RWPE1 (cell line): ENCODE measurements around the gene FAM149B1.

Experiments used
- CTCF ChIA-PET: fragments of 350-600 bp; sonication (Branson Sonifier 250); formaldehyde crosslinking; extraction: SDS; loops from one replicate; lab custom pipeline; 2021; lab: Yijun Ruan, JAX
- POLR2A ChIA-PET: fragments of 400-600 bp; formaldehyde crosslinking; extraction: SDS; loops from one replicate; lab custom pipeline; 2020; ENCODE audit warnings: antibody characterized with exemption; ENCODE audit not compliant: low non-redundant PET; lab: Yijun Ruan, JAX
- DNase-seq: peaks from one replicate; pipeline ENCODE4 v3.0.0; 2012; ENCODE audit warnings: low spot score
- H3K27ac ChIP-seq: fragments of 450-650 bp; 2 replicates; pipeline ENCODE4 v1.5.1; 2017
- CTCF ChIP-seq: fragments of 450-650 bp; conservative IDR thresholded peaks from 2 replicates; pipeline ENCODE4 v1.5.1; 2017; ENCODE audit warnings: low read depth, mild to moderate bottlenecking

FAM149B1 gene

GRCh38 chr10:73186266-73186665 is 18.3 kb downstream of the FAM149B1 start:
- CTCF ChIA-PET = no interaction called here
- H3K27ac ChIP-seq = no peak overlapping the region
- DNase-seq = no peak
- POLR2A ChIA-PET = no interaction called here
- TF ChIP-seq CTCF = no peak

- POLR2A ChIA-PET = no interaction called here
- no peak for TF ChIP-seq CTCF
- H3K27ac ChIP-seq = no peak overlapping the region
- no peak for DNase-seq
- CTCF ChIA-PET = interaction anchor here (0.7 kb wide), 1 partner anchor 129 kb away, joined by 3 read pairs; no protein-coding TSS in a partner anchor
These were observed 22.3 kb downstream of the FAM149B1 start for GRCh38 chr10:73190188-73190587.

GRCh38 chr10:73205081-73205480 is 37.2 kb downstream of the FAM149B1 start:
- ChIA-PET POLR2A (interaction anchor here (0.6 kb wide), 1 partner anchor 143 kb away, joined by 9 read pairs; no protein-coding TSS in a partner anchor), CTCF (no interaction called here)
- DNase-seq = no peak
- TF ChIP-seq CTCF = no peak
- no peak overlapping the region for H3K27ac ChIP-seq

GRCh38 chr10:73205890-73206289 is 38.0 kb downstream of the FAM149B1 start:
- CTCF ChIA-PET = no interaction called here
- no peak for TF ChIP-seq CTCF
- POLR2A ChIA-PET = no interaction called here
- no peak overlapping the region for H3K27ac ChIP-seq
- no peak for DNase-seq

GRCh38 chr10:73206385-73206784 is 38.5 kb downstream of the FAM149B1 start:
- CTCF ChIA-PET = interaction anchor here (0.6 kb wide), 1 partner anchor 47 kb away, joined by 3 read pairs; no protein-coding TSS in a partner anchor
- TF ChIP-seq CTCF = no peak
- no peak for DNase-seq
- POLR2A ChIA-PET = no interaction called here
- H3K27ac ChIP-seq = no peak overlapping the region

- no peak for TF ChIP-seq CTCF
- H3K27ac ChIP-seq = no peak overlapping the region
- CTCF ChIA-PET = no interaction called here
- no peak for DNase-seq
- POLR2A ChIA-PET = no interaction called here
These were observed 40.0 kb downstream of the FAM149B1 start for GRCh38 chr10:73207883-73208282.
